DND-41 (cell line): ENCODE data around the gene GOSR2.
A peak's percentile ranks its signal among the peaks of the same experiment; 100 is the strongest.

Experiments
- ATAC-seq: fragments of 200-7000 bp; cut with Tn5 transposase; 3 replicates; pipeline ENCODE4 v1.9.1; 2021; ENCODE audit warnings: low read depth; ENCODE audit not compliant: insufficient read depth
- DNase-seq: peaks from one replicate; pipeline ENCODE4 v3.0.0-alpha.2; 2020
- H2AFZ ChIP-seq: 2 replicates; pipeline ENCODE4 v1.6.0; 2012; ENCODE audit warnings: low read depth, low read length
- H3K27ac ChIP-seq: 2 replicates; pipeline ENCODE4 v1.5.1; 2012; ENCODE audit warnings: low read length, inconsistent platforms
- H3K27me3 ChIP-seq: fragments of 200-600 bp; sonication (generic); 2 replicates; pipeline ENCODE4 v1.6.0; 2012; ENCODE audit warnings: low read length, mild to moderate bottlenecking, inconsistent platforms; ENCODE audit not compliant: insufficient read depth, poor library complexity
- H3K36me3 ChIP-seq: 2 replicates; pipeline ENCODE4 v1.5.1; 2012; ENCODE audit warnings: low read length, inconsistent platforms; ENCODE audit not compliant: insufficient read depth
- H3K4me1 ChIP-seq: 2 replicates; pipeline ENCODE4 v1.5.1; 2012; ENCODE audit warnings: mild to moderate bottlenecking, low read length; ENCODE audit not compliant: insufficient read depth
- H3K4me2 ChIP-seq: 2 replicates; pipeline ENCODE4 v1.6.0; 2012; ENCODE audit warnings: mild to moderate bottlenecking, moderate library complexity, low read length, inconsistent platforms; ENCODE audit not compliant: insufficient read depth
- H3K4me3 ChIP-seq, 2 experiments: fragments of 200-600 bp in 1 of 2; shearing (Covaris generic) in 1 of 2; 2 replicates each; pipeline ENCODE4 v1.5.1; 2012 to 2016; ENCODE audit warnings: inconsistent platforms in 2 of 2, low read length in 2 of 2, mild to moderate bottlenecking in 2 of 2, low read depth in 1 of 2, moderate library complexity in 1 of 2
- H3K79me2 ChIP-seq: 2 replicates; pipeline ENCODE4 v1.6.0; 2012; ENCODE audit warnings: low read length, inconsistent platforms; ENCODE audit not compliant: insufficient read depth
- H3K9ac ChIP-seq: 2 replicates; pipeline ENCODE4 v1.6.0; 2012; ENCODE audit warnings: low read depth, mild to moderate bottlenecking, inconsistent platforms, low read length, moderate library complexity
- H3K9me3 ChIP-seq: 2 replicates; pipeline ENCODE4 v1.5.1; 2012; ENCODE audit warnings: low read length, moderate library complexity, mild to moderate bottlenecking, inconsistent platforms; ENCODE audit not compliant: insufficient read depth, severe bottlenecking
- H4K20me1 ChIP-seq: 2 replicates; pipeline ENCODE4 v1.6.0; 2012; ENCODE audit warnings: low read length; ENCODE audit not compliant: insufficient read depth
- EZH2 ChIP-seq: IDR thresholded peaks from 3 replicates; pipeline ENCODE4 v1.6.1; 2012; ENCODE audit warnings: borderline replicate concordance, low read depth, mild to moderate bottlenecking, moderate library complexity, low read length, inconsistent platforms; ENCODE audit not compliant: severe bottlenecking
- TF ChIP-seq, protein P1 (sequence below): IDR thresholded peaks from 2 replicates; pipeline ENCODE4 v1.5.1; 2012; ENCODE audit warnings: borderline replicate concordance, low read length, moderate library complexity, mild to moderate bottlenecking; ENCODE audit not compliant: poor library complexity, severe bottlenecking; ENCODE audit errors: extremely low read depth

The GOSR2 gene

DNA sequence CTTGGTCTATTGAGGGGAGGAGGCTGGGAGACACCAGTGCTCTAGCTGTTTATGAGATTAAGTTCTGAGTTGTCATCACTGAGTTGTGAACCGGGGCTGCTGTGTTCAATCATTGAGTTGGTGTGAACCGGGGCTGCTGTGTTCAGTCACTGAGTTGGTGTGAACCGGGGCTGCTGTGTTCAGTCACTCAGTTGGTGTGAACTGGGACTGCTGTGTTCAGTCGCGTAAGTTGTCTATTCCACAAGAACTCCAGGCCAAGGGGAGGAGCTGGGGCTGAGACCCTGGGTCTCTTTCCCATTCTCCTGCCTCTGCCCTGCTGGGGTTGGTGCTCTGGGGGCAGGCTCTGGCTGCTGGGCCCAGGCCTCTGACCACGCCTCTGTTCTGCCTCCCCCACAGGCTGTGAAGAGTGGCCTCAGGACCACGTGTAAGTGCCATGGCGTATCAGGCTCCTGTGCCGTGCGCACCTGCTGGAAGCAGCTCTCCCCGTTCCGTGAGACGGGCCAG is 47.1 kb upstream of the GOSR2 start:
- H3K27me3 ChIP-seq = no peaks in the 10 kb centered on the region
- no peaks in the 10 kb centered on the region for H3K36me3 ChIP-seq
- no peak for TF ChIP-seq EZH2
- TF ChIP-seq, protein P1, sequence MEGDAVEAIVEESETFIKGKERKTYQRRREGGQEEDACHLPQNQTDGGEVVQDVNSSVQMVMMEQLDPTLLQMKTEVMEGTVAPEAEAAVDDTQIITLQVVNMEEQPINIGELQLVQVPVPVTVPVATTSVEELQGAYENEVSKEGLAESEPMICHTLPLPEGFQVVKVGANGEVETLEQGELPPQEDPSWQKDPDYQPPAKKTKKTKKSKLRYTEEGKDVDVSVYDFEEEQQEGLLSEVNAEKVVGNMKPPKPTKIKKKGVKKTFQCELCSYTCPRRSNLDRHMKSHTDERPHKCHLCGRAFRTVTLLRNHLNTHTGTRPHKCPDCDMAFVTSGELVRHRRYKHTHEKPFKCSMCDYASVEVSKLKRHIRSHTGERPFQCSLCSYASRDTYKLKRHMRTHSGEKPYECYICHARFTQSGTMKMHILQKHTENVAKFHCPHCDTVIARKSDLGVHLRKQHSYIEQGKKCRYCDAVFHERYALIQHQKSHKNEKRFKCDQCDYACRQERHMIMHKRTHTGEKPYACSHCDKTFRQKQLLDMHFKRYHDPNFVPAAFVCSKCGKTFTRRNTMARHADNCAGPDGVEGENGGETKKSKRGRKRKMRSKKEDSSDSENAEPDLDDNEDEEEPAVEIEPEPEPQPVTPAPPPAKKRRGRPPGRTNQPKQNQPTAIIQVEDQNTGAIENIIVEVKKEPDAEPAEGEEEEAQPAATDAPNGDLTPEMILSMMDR = no peak
- H2AFZ ChIP-seq = no peak overlapping the region; the same call in 1 of the 2 replicates
- no peaks in the 10 kb centered on the region for H3K79me2 ChIP-seq
- peaks cover 4% of the 10 kb centered on the region for H3K4me1 ChIP-seq
- H3K9ac ChIP-seq = no peak overlapping the region
- no peak overlapping the region for H3K27ac ChIP-seq
- DNase-seq (no peak), ATAC-seq (no peak)
- no peaks in the 10 kb centered on the region for H4K20me1 ChIP-seq
- H3K9me3 ChIP-seq = no peaks in the 10 kb centered on the region
- no peak overlapping the region for H3K4me2 ChIP-seq
- no peak overlapping the region for H3K4me3 ChIP-seq

DNA sequence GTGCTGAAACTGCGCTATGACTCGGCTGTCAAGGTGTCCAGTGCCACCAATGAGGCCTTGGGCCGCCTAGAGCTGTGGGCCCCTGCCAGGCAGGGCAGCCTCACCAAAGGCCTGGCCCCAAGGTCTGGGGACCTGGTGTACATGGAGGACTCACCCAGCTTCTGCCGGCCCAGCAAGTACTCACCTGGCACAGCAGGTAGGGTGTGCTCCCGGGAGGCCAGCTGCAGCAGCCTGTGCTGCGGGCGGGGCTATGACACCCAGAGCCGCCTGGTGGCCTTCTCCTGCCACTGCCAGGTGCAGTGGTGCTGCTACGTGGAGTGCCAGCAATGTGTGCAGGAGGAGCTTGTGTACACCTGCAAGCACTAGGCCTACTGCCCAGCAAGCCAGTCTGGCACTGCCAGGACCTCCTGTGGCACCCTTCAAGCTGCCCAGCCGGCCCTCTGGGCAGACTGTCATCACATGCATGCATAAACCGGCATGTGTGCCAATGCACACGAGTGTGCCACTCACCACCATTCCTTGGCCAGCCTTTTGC is 46.5 kb upstream of the GOSR2 start:
- no peaks in the 10 kb centered on the region for H4K20me1 ChIP-seq
- TF ChIP-seq EZH2 = no peak
- TF ChIP-seq, protein P1 = peak; percentile 26
- H3K4me3 ChIP-seq = no peak overlapping the region
- no peaks in the 10 kb centered on the region for H3K27me3 ChIP-seq
- no peaks in the 10 kb centered on the region for H3K79me2 ChIP-seq
- H3K4me1 ChIP-seq = peaks cover 4% of the 10 kb centered on the region
- H3K9ac ChIP-seq = no peak overlapping the region
- H3K9me3 ChIP-seq = no peaks in the 10 kb centered on the region
- H3K4me2 ChIP-seq = no peak overlapping the region
- DNase-seq (no peak), ATAC-seq (no peak)
- no peak overlapping the region for H3K27ac ChIP-seq
- no peaks in the 10 kb centered on the region for H3K36me3 ChIP-seq
- H2AFZ ChIP-seq = no peak overlapping the region

DNA sequence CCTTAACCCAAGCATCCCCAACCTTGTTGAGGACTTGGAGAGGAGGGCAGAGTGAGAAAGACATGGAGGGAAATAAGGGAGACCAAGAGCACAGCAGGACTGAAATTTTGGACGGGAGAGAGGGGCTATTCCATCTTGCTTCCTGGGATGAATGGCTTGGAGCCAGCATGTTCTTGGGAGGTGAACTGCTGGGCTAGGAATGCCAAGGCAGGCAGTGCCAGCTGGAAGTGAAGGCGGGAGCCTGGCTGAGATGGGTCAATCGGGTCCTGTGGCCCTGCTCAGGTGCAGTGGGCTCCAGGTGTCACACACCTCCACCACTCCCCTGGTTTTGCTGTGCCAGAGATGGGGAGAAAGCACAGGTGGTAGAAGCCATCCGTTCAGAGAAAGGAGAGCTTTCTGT is 46.0 kb upstream of the GOSR2 start:
- Histone ChIP-seq H3K27ac (no peak overlapping the region), H3K79me2 (no peaks in the 10 kb centered on the region), H3K36me3 (no peaks in the 10 kb centered on the region), H3K4me3 (no peak overlapping the region), H3K4me1 (peaks cover 4% of the 10 kb centered on the region), H3K4me2 (no peak overlapping the region), H3K9ac (no peak overlapping the region), H3K27me3 (no peaks in the 10 kb centered on the region), H3K9me3 (no peaks in the 10 kb centered on the region), H2AFZ (no peak overlapping the region), H4K20me1 (no peaks in the 10 kb centered on the region)
- no peak for TF ChIP-seq EZH2
- TF ChIP-seq, protein P1 = no peak
- no peak for ATAC-seq
- no peak for DNase-seq

DNA sequence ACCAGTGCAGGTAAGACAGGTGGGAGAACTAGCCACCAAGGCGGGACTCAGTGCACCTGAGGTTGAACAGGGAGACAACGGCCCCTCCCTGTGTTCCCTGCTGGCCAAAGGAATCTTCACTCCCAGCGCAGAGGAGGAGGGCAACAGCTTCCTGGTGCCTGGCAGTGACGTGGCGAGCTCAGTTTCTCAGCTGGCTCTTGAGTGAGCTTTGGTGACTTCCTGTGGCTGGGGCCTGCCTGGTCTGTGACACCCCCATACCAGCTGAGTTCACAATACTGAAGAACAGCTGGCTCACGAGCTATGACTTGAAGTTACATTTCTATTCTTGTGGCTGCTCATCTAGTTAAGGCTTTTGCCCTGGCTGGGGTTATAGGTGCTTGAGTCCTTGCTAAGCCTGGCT is 45.5 kb upstream of the GOSR2 start:
- H3K27ac ChIP-seq = no peak overlapping the region

More for the DNA sequence above, 45.5 kb upstream of the GOSR2 start:
- H3K4me1 ChIP-seq = peaks cover 4% of the 10 kb centered on the region
- H3K9me3 ChIP-seq = no peaks in the 10 kb centered on the region
- H3K4me3 ChIP-seq = no peak overlapping the region
- no peak overlapping the region for H2AFZ ChIP-seq
- H3K9ac ChIP-seq = no peak overlapping the region
- H3K27me3 ChIP-seq = no peaks in the 10 kb centered on the region
- no peaks in the 10 kb centered on the region for H3K36me3 ChIP-seq
- no peaks in the 10 kb centered on the region for H3K79me2 ChIP-seq
- no peak for TF ChIP-seq EZH2
- TF ChIP-seq, protein P1 = no peak
- no peaks in the 10 kb centered on the region for H4K20me1 ChIP-seq
- peak; percentile 75 for ATAC-seq
- no peak overlapping the region for H3K4me2 ChIP-seq
- DNase-seq = peak; percentile 43
